Measurements from ENCODE around the gene ATP5PB. TPM values are rescaled to one million over a fixed set of nuclear protein-coding genes. Genes with fewer than 3 reads are reported as not detected.

Gene ATP5PB
- polyA plus RNA-seq, 1 donor (not counting 4 experiments of a cell fraction or from before 2014, with no cell fraction given), result 539 TPM

DNA sequence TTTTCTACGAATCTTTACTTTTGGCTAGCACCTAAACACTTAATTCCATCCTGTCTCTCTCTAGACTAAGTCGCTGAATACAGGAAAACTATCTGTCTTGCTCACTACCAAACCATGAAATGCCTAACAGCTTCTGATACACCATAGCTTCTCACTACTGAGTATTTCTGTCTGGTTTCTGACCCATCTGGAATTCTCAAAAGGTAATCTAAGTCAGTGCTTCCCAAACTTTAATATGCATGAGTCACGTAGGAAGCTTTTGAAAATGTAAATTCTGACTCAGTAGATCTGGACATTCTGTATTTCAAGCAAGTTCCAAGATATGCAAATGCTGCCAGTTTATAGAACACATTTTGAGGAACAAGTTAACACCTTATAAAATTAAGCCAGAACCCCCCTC, 12.5 kb upstream of the ATP5PB start:
- DNase-seq (ENCODE audit: low read depth, low spot score) (no peak), FAIRE-seq (no peak)
- TF ChIP-seq EZH2 (IDR thresholded peaks at IDR 0.05; ENCODE audit: low read length), result no peak
- TF ChIP-seq, protein P1, sequence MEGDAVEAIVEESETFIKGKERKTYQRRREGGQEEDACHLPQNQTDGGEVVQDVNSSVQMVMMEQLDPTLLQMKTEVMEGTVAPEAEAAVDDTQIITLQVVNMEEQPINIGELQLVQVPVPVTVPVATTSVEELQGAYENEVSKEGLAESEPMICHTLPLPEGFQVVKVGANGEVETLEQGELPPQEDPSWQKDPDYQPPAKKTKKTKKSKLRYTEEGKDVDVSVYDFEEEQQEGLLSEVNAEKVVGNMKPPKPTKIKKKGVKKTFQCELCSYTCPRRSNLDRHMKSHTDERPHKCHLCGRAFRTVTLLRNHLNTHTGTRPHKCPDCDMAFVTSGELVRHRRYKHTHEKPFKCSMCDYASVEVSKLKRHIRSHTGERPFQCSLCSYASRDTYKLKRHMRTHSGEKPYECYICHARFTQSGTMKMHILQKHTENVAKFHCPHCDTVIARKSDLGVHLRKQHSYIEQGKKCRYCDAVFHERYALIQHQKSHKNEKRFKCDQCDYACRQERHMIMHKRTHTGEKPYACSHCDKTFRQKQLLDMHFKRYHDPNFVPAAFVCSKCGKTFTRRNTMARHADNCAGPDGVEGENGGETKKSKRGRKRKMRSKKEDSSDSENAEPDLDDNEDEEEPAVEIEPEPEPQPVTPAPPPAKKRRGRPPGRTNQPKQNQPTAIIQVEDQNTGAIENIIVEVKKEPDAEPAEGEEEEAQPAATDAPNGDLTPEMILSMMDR (optimal IDR thresholded peaks at IDR 0.05 in 1 of 3, IDR thresholded peaks at IDR 0.05 in 1 of 3, conservative IDR thresholded peaks at IDR 0.05 in 1 of 3; ENCODE audit: extremely low read depth in 1 of 3, insufficient read depth in 2 of 3, low read length in 3 of 3), result no peak
- Histone ChIP-seq H3K9me3 (ENCODE audit: control insufficient read depth, low read depth, low read length) (no peaks in the 10 kb centered on the region), H3K27ac (ENCODE audit: control insufficient read depth, insufficient read depth, low read length) (no peak overlapping the region), H3K9me1 (ENCODE audit: control insufficient read depth, extremely low read depth, insufficient read depth, low read length) (no peaks in the 10 kb centered on the region), H3K4me3 (ENCODE audit: control insufficient read depth in 2 of 3, extremely low read depth in 1 of 3, insufficient read depth in 2 of 3, low read depth in 1 of 3, low read length in 3 of 3) (no peak overlapping the region), H2AFZ (ENCODE audit: control insufficient read depth, low read length) (no peak overlapping the region), H3K4me1 (ENCODE audit: control insufficient read depth, extremely low read depth, insufficient read depth, low read length) (no peaks in the 10 kb centered on the region), H3K36me3 (ENCODE audit: control insufficient read depth in 2 of 2, extremely low read depth in 1 of 2, insufficient read depth in 2 of 2, low read length in 2 of 2) (peaks cover 16 to 31% of the 10 kb centered on the region in 2 experiments), H3K79me2 (ENCODE audit: control insufficient read depth, insufficient read depth, low read length) (no peaks in the 10 kb centered on the region), H3K4me2 (ENCODE audit: control insufficient read depth, extremely low read depth, insufficient read depth, low read depth, low read length) (no peak overlapping the region), H3K27me3 (ENCODE audit: control insufficient read depth, extremely low read depth, insufficient read depth, low read length) (no peaks in the 10 kb centered on the region), H4K20me1 (ENCODE audit: control insufficient read depth, extremely low read depth, insufficient read depth, low read length) (peaks cover 2% of the 10 kb centered on the region), H3K9ac (ENCODE audit: control insufficient read depth, extremely low read depth, insufficient read depth, low read length) (no peak overlapping the region)
- dilution Hi-C loops (cut with MboI; ENCODE audit: extremely low pct_ligation_motif_present, low sequenced_read_pairs), result no loop called here

DNA sequence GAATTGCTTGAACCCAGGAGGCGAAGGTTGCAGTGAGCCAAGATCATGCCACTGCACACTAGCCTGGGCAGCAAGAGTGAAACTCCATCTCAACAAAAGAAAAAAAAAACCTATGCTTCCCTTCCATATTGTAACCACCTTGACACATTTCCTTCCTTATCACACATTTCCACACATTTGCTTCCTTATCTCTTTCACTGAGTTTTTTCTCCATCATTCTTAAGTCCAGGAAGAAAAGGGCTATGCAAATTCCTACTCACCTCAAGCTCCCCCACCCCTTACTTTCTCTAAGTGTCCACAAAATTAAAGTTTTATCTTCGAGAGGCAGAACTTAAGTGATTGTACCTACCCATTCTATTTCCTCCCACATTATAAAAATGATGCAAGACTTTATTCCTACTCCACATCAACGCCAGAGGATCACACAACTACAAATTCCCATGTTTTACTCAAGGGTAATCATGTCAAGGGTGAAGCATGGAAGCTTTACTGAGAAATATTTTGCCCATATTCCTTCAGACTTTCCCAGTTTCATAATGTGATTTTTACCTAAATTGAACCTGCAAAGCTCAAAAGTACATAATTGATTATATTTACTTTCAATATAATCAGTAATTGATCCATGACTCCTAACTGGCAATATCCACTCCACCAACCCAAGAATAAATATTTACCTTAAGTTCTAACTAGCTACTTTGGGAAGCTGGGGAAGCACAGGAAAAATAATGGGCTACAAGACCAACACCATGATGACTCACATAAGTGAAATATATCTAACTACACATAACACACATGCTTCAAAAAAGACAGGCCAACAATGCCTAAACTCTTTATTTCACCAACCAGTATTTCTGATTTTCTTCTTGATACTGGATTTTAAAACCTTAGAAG, 9.6 kb upstream of the ATP5PB start:
- H3K4me3 ChIP-seq (ENCODE audit: control insufficient read depth in 2 of 3, extremely low read depth in 1 of 3, insufficient read depth in 2 of 3, low read depth in 1 of 3, low read length in 3 of 3), result no peak overlapping the region
- no peak overlapping the region for H3K27ac ChIP-seq (ENCODE audit: control insufficient read depth, insufficient read depth, low read length)
- no peak overlapping the region for H3K9ac ChIP-seq (ENCODE audit: control insufficient read depth, extremely low read depth, insufficient read depth, low read length)
- no peaks in the 10 kb centered on the region for H3K27me3 ChIP-seq (ENCODE audit: control insufficient read depth, extremely low read depth, insufficient read depth, low read length)
- DNase-seq (ENCODE audit: low read depth, low spot score) (no peak), FAIRE-seq (no peak)
- H2AFZ ChIP-seq (ENCODE audit: control insufficient read depth, low read length), result no peak overlapping the region
- H4K20me1 ChIP-seq (ENCODE audit: control insufficient read depth, extremely low read depth, insufficient read depth, low read length), result peaks cover 2% of the 10 kb centered on the region
- no peaks in the 10 kb centered on the region for H3K9me1 ChIP-seq (ENCODE audit: control insufficient read depth, extremely low read depth, insufficient read depth, low read length)
- H3K79me2 ChIP-seq (ENCODE audit: control insufficient read depth, insufficient read depth, low read length), result peaks cover 2% of the 10 kb centered on the region
- peaks cover 24 to 52% of the 10 kb centered on the region in 2 experiments for H3K36me3 ChIP-seq (ENCODE audit: control insufficient read depth in 2 of 2, extremely low read depth in 1 of 2, insufficient read depth in 2 of 2, low read length in 2 of 2)
- no peaks in the 10 kb centered on the region for H3K9me3 ChIP-seq (ENCODE audit: control insufficient read depth, low read depth, low read length)
- dilution Hi-C loops (cut with MboI; ENCODE audit: extremely low pct_ligation_motif_present, low sequenced_read_pairs), result no loop called here
- no peaks in the 10 kb centered on the region for H3K4me1 ChIP-seq (ENCODE audit: control insufficient read depth, extremely low read depth, insufficient read depth, low read length)
- no peak for TF ChIP-seq EZH2 (IDR thresholded peaks at IDR 0.05; ENCODE audit: low read length)
- no peak overlapping the region for H3K4me2 ChIP-seq (ENCODE audit: control insufficient read depth, extremely low read depth, insufficient read depth, low read depth, low read length)
